ELR (cell line): ENCODE results near the gene FRK.
"Not testable (repeated sequence)": the region's sequence is repeated elsewhere in the genome, so short reads cannot be mapped to it uniquely, and the experiment has no call there.

Source experiments
- DNase-seq: peaks from one replicate; pipeline ENCODE4 v3.0.0-alpha.2; 2015; ENCODE audit warnings: low read depth

The FRK gene

GRCh38 chr6:116074732-116075390, 14.2 kb upstream of the FRK start:
- DNase-seq, result no peak

DNA sequence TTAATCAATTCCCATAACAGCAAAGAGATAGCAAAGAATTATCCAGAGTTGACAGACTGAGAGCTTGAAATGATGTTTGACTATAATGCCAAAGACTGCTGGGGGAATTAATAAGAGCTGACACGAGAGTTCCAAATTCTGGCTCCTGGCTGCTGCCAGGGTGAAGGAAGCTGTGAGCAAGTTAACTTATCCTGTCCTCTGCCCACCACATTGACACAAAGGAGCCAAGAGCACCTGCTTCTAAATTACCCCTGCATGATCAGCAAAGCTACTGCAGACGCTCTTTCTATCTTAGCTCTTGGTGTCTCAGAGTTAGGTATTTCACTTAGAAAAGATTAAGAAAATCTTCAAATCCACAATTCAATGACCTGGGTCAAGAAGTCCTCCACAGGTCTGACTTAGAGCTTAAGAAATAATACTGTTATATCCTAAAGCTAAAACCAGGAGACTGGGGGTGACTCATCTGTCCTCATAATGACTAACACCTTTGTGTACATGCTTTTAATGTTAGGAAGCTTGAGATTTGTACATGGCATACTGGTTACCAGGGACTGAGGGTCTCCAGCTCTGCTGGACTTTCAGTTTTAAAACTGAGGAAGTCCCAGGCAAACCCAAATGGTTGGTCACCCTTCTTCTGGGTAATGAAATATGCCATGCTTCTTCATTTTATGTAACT, 13.2 kb upstream of the FRK start:
- peak; percentile 96 for DNase-seq

GRCh38 chr6:116072368-116072767, 11.7 kb upstream of the FRK start:
- no peak for DNase-seq

DNA sequence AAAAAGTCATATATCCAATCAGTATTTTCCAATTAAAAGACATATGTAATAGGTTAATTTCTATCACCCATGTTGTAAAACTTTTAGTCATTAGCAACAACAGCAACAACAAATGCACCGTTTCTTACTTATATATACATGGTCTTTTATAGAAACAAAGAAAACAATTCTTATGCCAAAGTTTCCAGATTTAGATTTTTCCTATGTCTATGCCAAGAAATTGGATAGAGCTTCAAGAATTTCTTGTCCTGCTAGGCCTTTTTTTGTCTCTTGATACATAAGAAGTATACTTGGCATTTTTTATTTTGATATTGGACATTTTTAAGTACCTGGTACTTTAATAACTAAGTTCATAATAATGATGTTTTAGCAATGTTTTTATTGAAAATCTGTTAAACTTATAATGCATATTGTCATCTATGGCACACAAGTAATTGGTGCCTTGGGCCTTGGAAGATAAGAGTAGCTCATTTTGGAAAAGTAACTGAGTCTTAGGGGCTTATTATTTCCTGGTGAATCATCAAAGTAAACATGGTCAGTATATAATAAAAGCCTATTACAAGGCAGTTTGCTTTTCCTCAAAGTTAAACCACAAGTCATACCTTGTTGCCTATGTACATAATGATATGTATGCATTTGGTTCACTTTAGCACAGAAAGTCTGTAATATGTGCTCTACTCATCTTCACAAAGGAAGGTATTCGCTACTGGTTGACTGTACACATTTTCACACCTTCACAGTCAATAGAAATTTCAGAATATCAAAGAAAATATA, 10.1 kb upstream of the FRK start:
- peak; percentile 49 for DNase-seq

DNA sequence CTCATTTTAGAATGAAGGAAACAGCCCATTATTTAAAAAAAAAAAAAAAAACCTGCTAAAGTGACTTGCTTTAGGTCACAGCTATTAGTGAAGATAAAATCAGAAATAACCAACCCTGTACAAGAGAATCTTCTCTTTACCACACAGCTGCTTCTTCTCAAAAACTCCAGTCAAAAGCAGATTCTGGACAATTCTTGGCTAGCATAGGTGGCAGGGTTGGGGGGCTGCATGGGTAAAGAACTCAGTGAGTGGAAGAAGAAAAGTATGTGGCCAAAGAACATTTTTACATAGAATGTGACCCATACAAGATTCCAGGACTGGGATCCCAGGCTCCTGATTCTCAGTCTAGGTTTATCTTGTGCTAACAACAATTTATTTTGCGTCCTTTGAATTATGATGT, 9.4 kb upstream of the FRK start:
- DNase-seq, result no peak

DNA sequence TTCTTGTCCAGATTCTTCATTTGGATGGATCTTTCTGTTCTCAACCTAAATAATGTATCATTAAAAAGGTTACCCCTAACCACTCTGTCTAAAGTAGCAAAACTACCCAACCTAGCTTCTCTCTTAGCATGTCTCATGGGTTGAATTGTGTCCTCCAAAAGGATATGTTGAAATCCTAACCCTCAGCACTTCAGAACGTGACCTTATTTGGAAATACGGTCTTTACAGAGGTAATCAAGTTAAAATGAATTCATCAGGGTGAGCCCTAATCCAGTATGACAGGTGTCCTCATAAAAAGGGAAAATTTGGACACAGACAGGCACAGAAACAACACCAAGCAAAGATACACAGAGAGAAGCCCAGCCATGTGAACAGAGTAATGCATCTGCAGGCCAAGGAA, 6.1 kb upstream of the FRK start:
- DNase-seq, result no peak

DNA sequence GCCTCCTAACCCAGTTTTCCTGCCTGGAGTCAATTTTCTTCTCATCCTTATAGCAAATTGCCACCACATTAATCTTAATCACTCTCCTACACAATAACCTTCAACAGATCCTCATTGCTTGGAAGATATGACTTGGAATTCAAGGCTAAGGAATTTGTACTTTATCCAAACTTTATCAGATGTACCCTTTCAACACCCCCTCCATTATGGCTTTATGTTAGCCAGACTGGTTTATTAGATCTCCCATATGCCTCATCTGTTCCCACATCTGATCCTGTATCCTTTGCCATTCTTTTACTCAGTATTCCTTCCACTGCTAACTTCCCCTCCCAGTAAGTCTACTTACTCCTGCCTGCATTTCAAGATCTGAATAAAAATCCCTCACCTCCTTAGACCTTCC, 4.0 kb upstream of the FRK start:
- no peak for DNase-seq

GRCh38 chr6:116062496-116062895, 1.8 kb upstream of the FRK start:
- DNase-seq, result no peak

- no peak for DNase-seq
Measured at GRCh38 chr6:116059713-116060571, 749 bp downstream of the FRK start.

DNA sequence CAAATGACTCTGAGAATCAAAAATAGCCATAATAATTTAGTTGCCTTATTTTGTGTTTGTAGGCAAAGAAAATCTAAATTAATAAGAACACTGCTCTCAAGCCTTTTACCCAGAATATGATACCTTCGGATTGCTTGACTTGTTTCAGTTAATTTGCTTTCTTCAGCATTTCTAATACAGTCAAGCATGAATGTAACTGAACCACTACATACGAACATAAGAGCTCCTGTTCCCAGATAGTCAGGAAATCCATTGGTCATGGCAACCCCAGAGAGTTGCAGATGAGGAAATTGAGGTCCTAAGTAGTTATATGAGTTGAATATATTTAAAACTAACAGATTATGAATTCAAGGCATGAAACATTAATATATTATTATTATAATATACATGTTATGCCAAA, 2.9 kb downstream of the FRK start:
- no peak for DNase-seq

DNA sequence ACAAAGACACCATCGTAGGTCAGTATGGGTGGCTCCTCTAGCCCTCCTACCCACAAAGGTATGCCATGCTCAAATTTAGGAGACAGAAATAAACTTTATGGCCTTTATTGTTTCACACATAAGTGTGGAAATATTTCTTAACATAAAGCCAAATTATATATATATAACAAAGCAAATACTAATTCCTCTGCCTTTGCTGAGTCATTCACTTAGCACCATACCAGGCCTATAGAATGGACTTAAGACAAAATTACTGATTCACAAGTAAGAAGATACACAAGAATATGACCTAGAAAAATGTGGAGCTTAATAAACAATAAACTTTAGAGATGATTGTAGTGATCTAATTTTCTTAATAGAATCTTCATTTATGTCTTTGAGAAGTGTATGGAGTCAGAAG, 5.2 kb downstream of the FRK start:
- no peak for DNase-seq

- DNase-seq, result no peak
Measured at GRCh38 chr6:116051244-116051643, 9.4 kb downstream of the FRK start.

DNA sequence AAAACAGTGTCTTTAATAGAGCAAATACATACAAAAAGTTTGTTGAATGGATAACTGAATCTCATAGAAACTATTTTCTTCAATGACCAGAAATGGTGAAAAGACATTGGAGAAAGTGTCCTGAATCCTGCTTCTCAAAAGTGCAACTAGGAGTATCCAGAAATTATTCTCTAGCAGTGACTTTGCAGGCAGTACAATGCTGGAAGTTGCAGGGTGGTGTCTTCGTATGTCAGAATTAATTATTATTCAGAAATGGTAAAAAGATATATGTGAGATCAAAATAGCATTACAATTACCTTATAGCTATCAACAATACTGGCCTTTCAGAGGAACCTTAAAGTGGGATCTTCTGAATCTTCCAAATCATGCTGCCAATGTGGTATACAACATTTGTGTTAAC, 10.0 kb downstream of the FRK start:
- DNase-seq, result no peak

- no peak for DNase-seq
Measured at GRCh38 chr6:116049321-116049720, 11.4 kb downstream of the FRK start.

DNA sequence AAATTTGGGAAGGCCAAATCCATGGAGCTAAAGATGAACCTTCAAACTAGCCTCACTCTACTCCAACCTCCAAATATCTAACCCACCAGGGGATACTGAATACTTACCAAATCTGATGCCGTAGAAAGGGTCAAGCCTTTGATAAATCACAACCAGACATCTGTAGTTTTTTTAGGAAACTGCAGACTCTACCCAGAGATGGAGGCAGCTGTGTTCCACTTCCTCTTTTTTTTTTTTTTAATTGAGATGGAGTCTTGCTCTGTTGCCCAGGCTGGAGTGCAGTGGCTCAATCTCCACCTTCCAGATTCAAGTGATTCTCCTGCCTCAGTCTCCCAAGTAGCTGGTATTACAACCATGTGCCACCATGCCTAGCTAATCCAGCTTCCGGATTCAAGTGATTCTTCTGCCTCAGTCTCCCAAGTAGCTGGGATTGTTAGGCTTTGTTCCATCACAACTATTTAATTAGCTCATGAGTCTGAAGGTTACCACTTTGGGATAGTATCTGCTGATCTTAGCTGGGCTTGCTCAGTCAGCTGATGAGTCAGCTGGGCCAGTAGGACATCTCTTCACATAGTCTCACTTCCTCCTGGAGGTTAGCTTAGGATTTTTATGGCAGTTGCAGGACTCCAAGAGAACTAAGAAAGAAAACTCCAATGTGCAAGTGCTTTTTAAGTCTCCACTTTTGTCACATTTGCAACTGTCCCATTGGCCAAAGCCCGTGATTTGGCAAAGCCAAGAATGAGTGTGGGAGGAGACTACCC, 13.3 kb downstream of the FRK start:
- peak; percentile 65 for DNase-seq

- no peak for DNase-seq
Measured at GRCh38 chr6:116046737-116047136, 14.0 kb downstream of the FRK start.

DNA sequence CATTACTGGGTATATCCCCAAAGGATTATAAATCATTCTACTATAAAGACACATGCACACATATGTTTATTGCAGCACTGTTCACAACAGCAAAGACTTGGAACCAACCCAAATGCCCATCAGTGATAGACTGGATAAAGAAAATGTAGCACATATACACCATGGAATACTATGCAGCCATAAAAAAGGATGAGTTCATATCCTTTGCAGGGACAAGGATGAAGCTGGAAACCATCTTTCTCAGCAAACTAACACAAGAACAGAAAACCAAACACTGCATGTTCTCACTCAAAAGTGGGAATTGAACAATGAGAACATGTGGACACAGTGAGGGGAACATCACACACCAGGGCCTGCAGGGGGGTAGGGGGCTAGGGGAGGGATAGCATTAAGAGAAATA, 14.4 kb downstream of the FRK start:
- DNase-seq, result not testable (repeated sequence)

DNA sequence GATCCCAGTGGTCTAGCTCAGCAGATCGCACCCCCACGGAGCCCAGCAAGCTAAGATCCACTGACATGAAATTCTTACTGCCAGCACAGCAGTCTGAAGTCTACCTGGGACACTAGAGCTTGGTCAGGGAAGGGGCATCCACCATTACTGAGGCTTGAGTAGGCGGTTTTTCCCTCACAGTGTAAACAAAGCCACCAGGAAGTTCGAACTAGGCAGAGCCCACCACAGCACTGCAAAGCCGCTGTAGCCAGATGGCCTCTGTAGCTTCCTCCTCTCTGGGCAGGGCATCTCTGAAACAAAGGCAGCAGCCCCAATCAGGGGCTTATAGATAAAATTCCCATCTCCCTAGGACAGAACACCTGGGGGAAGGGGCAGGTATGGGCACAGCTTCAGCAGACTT, 18.8 kb downstream of the FRK start:
- no peak for DNase-seq

DNA sequence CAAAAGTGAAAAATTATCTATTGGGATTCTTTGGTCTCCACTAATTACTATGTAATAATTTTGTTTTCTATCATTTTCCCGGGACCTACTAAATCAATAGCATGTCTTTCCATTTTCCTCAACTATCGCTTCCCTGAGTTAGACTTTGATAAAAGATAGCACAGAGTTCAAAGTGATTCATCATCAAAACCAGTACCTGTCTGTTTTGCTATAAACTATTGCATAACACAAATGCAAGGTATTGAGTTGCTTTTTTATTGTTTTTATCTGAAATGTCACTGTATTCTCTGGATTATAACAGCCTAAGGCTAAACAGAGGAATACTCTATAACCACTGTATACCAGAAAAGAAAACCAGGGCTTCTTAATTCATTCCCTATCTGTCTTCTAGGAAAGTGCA, 19.7 kb downstream of the FRK start:
- no peak for DNase-seq

GRCh38 chr6:116036885-116037284, 23.8 kb downstream of the FRK start:
- no peak for DNase-seq

- no peak for DNase-seq
Measured at GRCh38 chr6:116036075-116036773, 24.5 kb downstream of the FRK start.
